GM23248 (cell line): ENCODE measurements around the gene MTCL1.

Experiments used
- EZH2 ChIP-seq: fragments of 200-600 bp; sonication (generic); IDR thresholded peaks from 2 replicates; pipeline ENCODE4 v1.6.1; 2018; ENCODE audit warnings: antibody characterized with exemption, mild to moderate bottlenecking; ENCODE audit not compliant: insufficient read depth, poor library complexity, severe bottlenecking
- EZH2phosphoT487 ChIP-seq: fragments of 200-600 bp; sonication (generic); IDR thresholded peaks from 2 replicates; pipeline ENCODE4 v1.6.1; 2018; ENCODE audit warnings: antibody characterized with exemption, moderate library complexity, mild to moderate bottlenecking, low read depth; ENCODE audit not compliant: insufficient read depth

DNA sequence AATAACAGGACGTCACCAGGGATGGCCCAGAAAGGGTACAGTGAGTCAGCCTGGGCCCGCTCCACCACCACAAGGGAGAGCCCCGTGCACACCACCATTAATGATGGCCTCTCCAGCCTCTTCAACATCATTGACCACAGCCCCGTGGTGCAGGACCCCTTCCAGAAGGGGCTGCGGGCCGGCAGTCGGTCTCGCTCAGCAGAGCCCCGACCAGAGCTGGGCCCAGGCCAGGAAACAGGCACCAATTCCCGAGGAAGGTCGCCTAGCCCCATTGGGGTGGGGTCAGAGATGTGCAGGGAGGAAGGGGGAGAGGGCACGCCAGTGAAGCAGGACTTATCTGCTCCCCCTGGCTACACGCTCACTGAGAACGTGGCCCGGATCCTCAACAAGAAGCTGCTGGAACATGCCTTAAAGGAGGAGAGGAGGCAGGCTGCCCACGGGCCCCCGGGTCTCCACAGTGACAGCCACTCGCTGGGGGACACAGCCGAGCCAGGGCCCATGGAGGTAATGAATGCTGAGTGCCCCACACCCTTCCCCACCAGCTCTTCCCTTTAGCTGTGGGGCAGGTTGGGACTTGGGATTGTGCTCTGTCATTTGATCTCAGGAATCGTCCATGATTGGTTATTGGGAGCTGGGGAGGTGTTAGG is 120.5 kb downstream of the MTCL1 start:
- TF ChIP-seq EZH2phosphoT487 (no peak), EZH2 (no peak)
